Spleen (tissue), 7 donors: Measurements from ENCODE around the gene MRC1.

Experiments
- CTCF ChIP-seq, 11 experiments: fragments of 200-600 bp in 7 of 11; fragments of 450-650 bp in 4 of 11; sonication (generic) in 4 of 11; IDR thresholded peaks in 8 of 11; conservative IDR thresholded peaks in 3 of 11; 1 replicate in 7 of 11; 2 replicates in 4 of 11; pipeline versions ENCODE4 v1.4.0 to v1.8.0; 2016 to 2021; ENCODE audit warnings: antibody characterized with exemption in 11 of 11, inconsistent platforms in 4 of 11, mild to moderate bottlenecking in 1 of 11
- POLR2A ChIP-seq, 3 donors: fragments of 450-650 bp; IDR thresholded peaks; one replicate each; pipeline ENCODE4 v1.5.1; 2017; ENCODE audit warnings: antibody characterized with exemption in 3 of 3, mild to moderate bottlenecking in 1 of 3
- donor health status: DM: no; HTN: no; CAD: no; lungs with moderate emphysema.
- donor health status: DM: no; HTN: no; CAD: no.
- donor health status: DM: no; HTN: no; CAD: no.

- TF ChIP-seq CTCF (IDR thresholded peaks at IDR 0.05 in 8 of 11, conservative IDR thresholded peaks at IDR 0.05 in 3 of 11) (no peak), POLR2A (IDR thresholded peaks at IDR 0.05) (no peak)
These were observed 29.4 kb upstream of the MRC1 start for GRCh38 chr10:17779784-17780183.
